HepG2 (cell line): ENCODE data around the gene SPAG9. TPM values are rescaled to one million over a fixed set of nuclear protein-coding genes. Genes with fewer than 3 reads are reported as not detected.

ENCODE experiments used
- E2F2 ChIP-seq: sonication (generic); formaldehyde crosslinking; IDR thresholded peaks from 2 replicates; pipeline ENCODE4 v1.4.0; 2020; ENCODE audit warnings: missing genetic modification reagents, borderline replicate concordance
- GFI1 ChIP-seq: sonication (generic); formaldehyde crosslinking; IDR thresholded peaks from 2 replicates; pipeline ENCODE4 v1.5.0; 2020; ENCODE audit warnings: missing genetic modification reagents, mild to moderate bottlenecking, borderline replicate concordance
- GTF3A ChIP-seq: sonication (generic); formaldehyde crosslinking; conservative IDR thresholded peaks from 2 replicates; pipeline ENCODE4 v1.4.0; 2020; ENCODE audit warnings: mild to moderate bottlenecking, missing genetic modification reagents
- HOXA3 ChIP-seq: sonication (generic); formaldehyde crosslinking; IDR thresholded peaks from 2 replicates; pipeline ENCODE4 v1.5.0; 2020; ENCODE audit warnings: missing genetic modification reagents
- RBM22 ChIP-seq: fragments of 200-400 bp; formaldehyde crosslinking; optimal IDR thresholded peaks from 2 replicates; pipeline ENCODE3; 2017; ENCODE audit warnings: mild to moderate bottlenecking, low read length, moderate library complexity
- STAG1 ChIP-seq: sonication (generic); formaldehyde crosslinking; IDR thresholded peaks from 2 replicates; pipeline ENCODE4 v1.4.0; 2020; ENCODE audit warnings: missing genetic modification reagents
- TOPORS ChIP-seq: sonication (generic); formaldehyde crosslinking; IDR thresholded peaks from 2 replicates; pipeline ENCODE4 v1.8.0; 2023; ENCODE audit warnings: mild to moderate bottlenecking, missing genetic modification reagents
- ZFP82 ChIP-seq: sonication (generic); formaldehyde crosslinking; IDR thresholded peaks from 2 replicates; pipeline ENCODE4 v1.5.1; 2020; ENCODE audit warnings: mild to moderate bottlenecking, missing genetic modification reagents, borderline replicate concordance
- ZNF136 ChIP-seq: sonication (generic); formaldehyde crosslinking; IDR thresholded peaks from 2 replicates; pipeline ENCODE4 v1.8.1; 2022; ENCODE audit warnings: low read depth, mild to moderate bottlenecking, moderate library complexity, missing genetic modification reagents
- ZNF20 ChIP-seq: sonication (generic); formaldehyde crosslinking; IDR thresholded peaks from 2 replicates; pipeline ENCODE4 v1.4.0; 2020; ENCODE audit warnings: mild to moderate bottlenecking, moderate library complexity, missing genetic modification reagents
- ZNF318 ChIP-seq: sonication (generic); formaldehyde crosslinking; IDR thresholded peaks from 2 replicates; pipeline ENCODE4 v1.4.0; 2020; ENCODE audit warnings: mild to moderate bottlenecking, missing genetic modification reagents
- ZNF501 ChIP-seq: sonication (generic); formaldehyde crosslinking; IDR thresholded peaks from 2 replicates; pipeline ENCODE4 v1.5.1; 2020; ENCODE audit warnings: mild to moderate bottlenecking, moderate library complexity, missing genetic modification reagents
- polyA plus RNA-seq, 8 experiments: library from polyadenylated mRNA; depleted of rRNA in 3 of 8; stranded (reverse) in 7 of 8; unstranded in 1 of 8; fragments of >200 nt; fragmentation: Illumina TruSeq in 4 of 8; extraction: Trizol in 4 of 8; gene quantifications; 2 replicates each; pipeline versions ENCODE4 v1.2.1 to v1.2.3, GENCODE V29; 2011 to 2016; ENCODE audit warnings: low read depth in 4 of 8, missing spikeins in 1 of 8, mixed read lengths in 1 of 8; ENCODE audit not compliant: insufficient read depth in 1 of 8
- total RNA-seq, 5 experiments: library from RNA; depleted of rRNA; stranded (reverse); fragments of >200 nt; fragmentation: Illumina TruSeq; extraction: Trizol; gene quantifications; 2 replicates each; pipeline ENCODE4 v1.2.3, GENCODE V29; 2016; ENCODE audit warnings: low read depth in 1 of 5
- TF ChIP-seq, protein P1 (sequence below): sonication (generic); formaldehyde crosslinking; IDR thresholded peaks from 2 replicates; pipeline ENCODE4; 2020; ENCODE audit warnings: missing genetic modification reagents, mild to moderate bottlenecking, borderline replicate concordance
- TF ChIP-seq, protein P2 (sequence below): sonication (generic); formaldehyde crosslinking; IDR thresholded peaks from 2 replicates; pipeline ENCODE4 v1.5.0; 2020; ENCODE audit warnings: mild to moderate bottlenecking, missing genetic modification reagents

SPAG9 gene
- total and polyA plus RNA-seq, 2 of the 13 experiments (the other 11 are each of a cell fraction or from before 2014, with no cell fraction given), result 43.2 to 78.6 TPM

- TF ChIP-seq RBM22 (peak; percentile 67), ZNF318 (CRISPR knock-in tag) (0 out of 2 replicates have a peak, but pooled peaks have one; percentile 39), HOXA3 (CRISPR knock-in tag) (no peak), GTF3A (CRISPR knock-in tag) (0 out of 2 replicates have a peak, but pooled peaks have one; percentile 28), GFI1 (CRISPR knock-in tag) (0 out of 2 replicates have a peak, but pooled peaks have one; percentile 22), STAG1 (CRISPR knock-in tag) (peak; percentile 63), ZNF136 (CRISPR knock-in tag) (0 out of 2 replicates have a peak, but pooled peaks have one; percentile 19), E2F2 (CRISPR knock-in tag) (no peak), ZFP82 (CRISPR knock-in tag) (no peak), ZNF20 (CRISPR knock-in tag) (no peak), ZNF501 (CRISPR knock-in tag) (no peak), TOPORS (no peak)
- TF ChIP-seq, protein P1, sequence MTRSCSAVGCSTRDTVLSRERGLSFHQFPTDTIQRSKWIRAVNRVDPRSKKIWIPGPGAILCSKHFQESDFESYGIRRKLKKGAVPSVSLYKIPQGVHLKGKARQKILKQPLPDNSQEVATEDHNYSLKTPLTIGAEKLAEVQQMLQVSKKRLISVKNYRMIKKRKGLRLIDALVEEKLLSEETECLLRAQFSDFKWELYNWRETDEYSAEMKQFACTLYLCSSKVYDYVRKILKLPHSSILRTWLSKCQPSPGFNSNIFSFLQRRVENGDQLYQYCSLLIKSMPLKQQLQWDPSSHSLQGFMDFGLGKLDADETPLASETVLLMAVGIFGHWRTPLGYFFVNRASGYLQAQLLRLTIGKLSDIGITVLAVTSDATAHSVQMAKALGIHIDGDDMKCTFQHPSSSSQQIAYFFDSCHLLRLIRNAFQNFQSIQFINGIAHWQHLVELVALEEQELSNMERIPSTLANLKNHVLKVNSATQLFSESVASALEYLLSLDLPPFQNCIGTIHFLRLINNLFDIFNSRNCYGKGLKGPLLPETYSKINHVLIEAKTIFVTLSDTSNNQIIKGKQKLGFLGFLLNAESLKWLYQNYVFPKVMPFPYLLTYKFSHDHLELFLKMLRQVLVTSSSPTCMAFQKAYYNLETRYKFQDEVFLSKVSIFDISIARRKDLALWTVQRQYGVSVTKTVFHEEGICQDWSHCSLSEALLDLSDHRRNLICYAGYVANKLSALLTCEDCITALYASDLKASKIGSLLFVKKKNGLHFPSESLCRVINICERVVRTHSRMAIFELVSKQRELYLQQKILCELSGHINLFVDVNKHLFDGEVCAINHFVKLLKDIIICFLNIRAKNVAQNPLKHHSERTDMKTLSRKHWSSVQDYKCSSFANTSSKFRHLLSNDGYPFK, result no peak
- TF ChIP-seq, protein P2, sequence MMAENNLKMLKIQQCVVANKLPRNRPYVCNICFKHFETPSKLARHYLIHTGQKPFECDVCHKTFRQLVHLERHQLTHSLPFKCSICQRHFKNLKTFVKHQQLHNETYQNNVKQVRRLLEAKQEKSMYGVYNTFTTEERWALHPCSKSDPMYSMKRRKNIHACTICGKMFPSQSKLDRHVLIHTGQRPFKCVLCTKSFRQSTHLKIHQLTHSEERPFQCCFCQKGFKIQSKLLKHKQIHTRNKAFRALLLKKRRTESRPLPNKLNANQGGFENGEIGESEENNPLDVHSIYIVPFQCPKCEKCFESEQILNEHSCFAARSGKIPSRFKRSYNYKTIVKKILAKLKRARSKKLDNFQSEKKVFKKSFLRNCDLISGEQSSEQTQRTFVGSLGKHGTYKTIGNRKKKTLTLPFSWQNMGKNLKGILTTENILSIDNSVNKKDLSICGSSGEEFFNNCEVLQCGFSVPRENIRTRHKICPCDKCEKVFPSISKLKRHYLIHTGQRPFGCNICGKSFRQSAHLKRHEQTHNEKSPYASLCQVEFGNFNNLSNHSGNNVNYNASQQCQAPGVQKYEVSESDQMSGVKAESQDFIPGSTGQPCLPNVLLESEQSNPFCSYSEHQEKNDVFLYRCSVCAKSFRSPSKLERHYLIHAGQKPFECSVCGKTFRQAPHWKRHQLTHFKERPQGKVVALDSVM (CRISPR knock-in tag), result no peak
Observed at GRCh38 chr17:51056813-51057510, 63.7 kb downstream of the SPAG9 start (continued).
